Measurements from ENCODE around the gene LRTM1.

Gene LRTM1

GRCh38 chr3:54892168-54892567, 35.7 kb downstream of the LRTM1 start:
- no peak for DNase-seq (ENCODE audit: low read depth in 2 of 2)

- DNase-seq (ENCODE audit: low read depth in 2 of 2), result no peak
These were observed 36.3 kb downstream of the LRTM1 start for GRCh38 chr3:54891540-54891897.

- DNase-seq (ENCODE audit: low read depth in 2 of 2), result no peak
These were observed 38.1 kb downstream of the LRTM1 start for GRCh38 chr3:54889731-54890130.

- DNase-seq (ENCODE audit: low read depth in 2 of 2), result no peak
These were observed 39.0 kb downstream of the LRTM1 start for GRCh38 chr3:54888873-54889272.

GRCh38 chr3:54888162-54888561, 39.7 kb downstream of the LRTM1 start:
- no peak for DNase-seq (ENCODE audit: low read depth in 2 of 2)

- DNase-seq (ENCODE audit: low read depth in 2 of 2), result no peak
These were observed 45.6 kb downstream of the LRTM1 start for GRCh38 chr3:54882129-54882833.

- no peak for DNase-seq (ENCODE audit: low read depth in 2 of 2)
These were observed 49.7 kb downstream of the LRTM1 start for GRCh38 chr3:54878145-54878544.

- DNase-seq (ENCODE audit: low read depth in 2 of 2), result no peak
These were observed 50.1 kb downstream of the LRTM1 start for GRCh38 chr3:54877730-54878129.

GRCh38 chr3:54876694-54877093, 51.2 kb downstream of the LRTM1 start:
- DNase-seq (ENCODE audit: low read depth in 2 of 2), result no peak

GRCh38 chr3:54875596-54876268, 52.1 kb downstream of the LRTM1 start:
- DNase-seq (ENCODE audit: low read depth in 2 of 2), result no peak

GRCh38 chr3:54874816-54875556, 52.9 kb downstream of the LRTM1 start:
- no peak for DNase-seq (ENCODE audit: low read depth in 2 of 2)

- DNase-seq (ENCODE audit: low read depth in 2 of 2), result no peak
These were observed 54.5 kb downstream of the LRTM1 start for GRCh38 chr3:54873059-54874010.

- DNase-seq (ENCODE audit: low read depth in 2 of 2), result no peak
These were observed 56.0 kb downstream of the LRTM1 start for GRCh38 chr3:54871867-54872266.

GRCh38 chr3:54870423-54870822, 57.4 kb downstream of the LRTM1 start:
- no peak for DNase-seq (ENCODE audit: low read depth in 2 of 2)

All from stimulated activated CD4-positive, alpha-beta T cell treated with anti-CD3 and anti-CD28 coated beads, Interleukin-15, amount 100 ng/mL, for 48 hours (primary cell).